SU-DHL-6 (cell line): ENCODE measurements around the gene TMED9.

Source experiments
- CTCF ChIP-seq: fragments of 200-600 bp; sonication (generic); IDR thresholded peaks from one replicate; pipeline ENCODE4 v1.5.1; 2017; ENCODE audit warnings: antibody characterized with exemption, mild to moderate bottlenecking, low read length, moderate library complexity; ENCODE audit not compliant: insufficient read depth, poor library complexity, severe bottlenecking
- EZH2phosphoT487 ChIP-seq: fragments of 200-600 bp; sonication (generic), shearing (Covaris generic); conservative IDR thresholded peaks from 2 replicates; pipeline ENCODE4 v1.6.1; 2018; ENCODE audit warnings: mild to moderate bottlenecking, antibody characterized with exemption, low read length, moderate library complexity, mixed read lengths

- TF ChIP-seq CTCF (no peak), EZH2phosphoT487 (no peak)
Observed at GRCh38 chr5:177606071-177607051, 14.4 kb downstream of the TMED9 start.
